HG02588 (cell line): ENCODE data around the gene CDA.

Experiments
- ATAC-seq: cut with Tn5 transposase; IDR thresholded peaks from one replicate; pipeline ENCODE4 v1.9.1; 2021; ENCODE audit warnings: mild to moderate bottlenecking, moderate library complexity; ENCODE audit not compliant: unreplicated experiment

CDA gene

DNA sequence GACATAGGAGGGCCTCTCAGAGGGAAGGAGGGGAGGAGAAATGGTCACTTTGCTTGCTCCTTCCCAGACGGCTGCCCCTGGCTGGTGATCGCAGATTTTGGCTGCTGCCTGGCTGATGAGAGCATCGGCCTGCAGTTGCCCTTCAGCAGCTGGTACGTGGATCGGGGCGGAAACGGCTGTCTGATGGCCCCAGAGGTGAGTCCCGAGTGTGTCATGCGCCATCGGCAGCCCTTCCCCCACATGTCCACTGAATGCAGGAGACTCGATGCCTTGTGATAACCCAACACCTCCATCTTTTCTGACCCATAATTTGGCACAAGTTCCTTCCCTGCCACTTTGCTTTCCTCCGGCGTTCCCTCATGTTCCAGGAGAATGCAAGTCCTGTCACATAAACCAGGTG, 59.5 kb downstream of the CDA start:
- no peak for ATAC-seq

DNA sequence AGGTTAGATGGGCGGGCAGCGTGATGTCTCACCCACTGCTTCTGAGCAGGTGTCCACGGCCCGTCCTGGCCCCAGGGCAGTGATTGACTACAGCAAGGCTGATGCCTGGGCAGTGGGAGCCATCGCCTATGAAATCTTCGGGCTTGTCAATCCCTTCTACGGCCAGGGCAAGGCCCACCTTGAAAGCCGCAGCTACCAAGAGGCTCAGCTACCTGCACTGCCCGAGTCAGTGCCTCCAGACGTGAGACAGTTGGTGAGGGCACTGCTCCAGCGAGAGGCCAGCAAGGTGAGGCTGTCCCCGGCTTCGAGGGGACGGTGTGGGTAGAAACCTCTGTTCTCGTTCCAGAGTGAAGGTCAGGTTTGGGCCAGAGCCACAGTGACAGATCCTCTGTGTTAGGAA, 60.0 kb downstream of the CDA start:
- ATAC-seq: no peak

DNA sequence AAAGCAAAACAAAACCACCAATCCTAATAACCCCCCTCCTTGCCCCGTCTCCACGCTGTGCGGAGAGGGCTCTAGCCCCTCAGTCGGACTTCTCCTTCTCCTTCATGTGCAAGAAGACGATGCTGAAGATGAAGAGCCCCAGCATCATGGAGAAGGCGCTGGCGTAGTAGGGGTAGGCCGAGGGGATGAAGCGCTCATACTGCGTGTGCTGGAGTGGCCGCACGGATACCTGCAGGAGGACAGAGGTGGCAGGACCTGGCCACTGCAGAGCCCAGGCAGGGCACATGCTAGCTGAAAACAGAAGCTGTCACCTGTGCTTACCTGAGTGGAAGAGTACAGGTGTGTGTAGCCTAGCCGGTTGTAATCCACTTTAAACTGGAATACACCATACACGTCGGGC, 63.4 kb downstream of the CDA start:
- ATAC-seq: no peak

- ATAC-seq: no peak
These were observed 65.3 kb downstream of the CDA start for GRCh38 chr1:20654104-20654690.

DNA sequence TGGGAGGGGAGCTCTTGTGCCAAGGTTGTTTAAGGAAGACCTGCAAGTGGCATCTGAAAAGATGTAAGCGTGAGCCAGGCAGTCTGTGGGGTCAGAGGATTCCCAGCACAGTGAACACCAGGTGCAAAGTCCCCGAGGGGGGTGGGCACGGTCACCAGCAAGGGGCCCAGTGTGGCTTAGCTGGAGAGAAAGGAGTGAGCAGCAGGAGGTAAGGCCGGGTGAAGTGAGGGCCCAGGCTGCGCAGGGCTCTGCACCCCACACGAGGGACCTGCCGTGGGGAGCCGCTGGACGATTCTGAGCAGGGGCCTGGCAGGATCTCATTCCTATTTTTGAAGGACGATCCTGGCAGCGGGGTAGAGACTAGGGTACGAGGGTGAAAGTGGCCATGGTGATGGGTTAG, 68.1 kb downstream of the CDA start:
- no peak for ATAC-seq

GRCh38 chr1:20658166-20658915, 69.4 kb downstream of the CDA start:
- no peak for ATAC-seq

DNA sequence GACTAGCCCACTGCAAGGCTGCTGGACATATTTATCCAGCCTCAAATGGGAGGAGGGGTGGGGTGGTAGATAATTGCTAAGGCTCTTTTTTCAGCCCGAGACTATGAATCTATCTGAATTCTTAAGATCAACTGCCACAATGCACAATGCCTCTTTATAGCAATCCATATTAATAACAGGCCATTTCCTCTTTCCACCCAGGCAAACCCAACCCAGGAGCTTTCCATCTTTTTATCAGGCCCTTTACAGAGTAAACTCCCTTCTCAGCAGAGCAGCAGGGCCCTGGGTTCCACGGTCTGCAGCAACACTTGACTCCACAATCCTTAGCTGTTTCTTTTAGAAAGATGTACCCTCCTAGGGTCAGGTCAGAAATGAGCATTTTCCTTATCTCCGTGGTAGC, 71.5 kb downstream of the CDA start:
- ATAC-seq: no peak

GRCh38 chr1:20660847-20661206, 71.9 kb downstream of the CDA start:
- peak; percentile 3 for ATAC-seq

DNA sequence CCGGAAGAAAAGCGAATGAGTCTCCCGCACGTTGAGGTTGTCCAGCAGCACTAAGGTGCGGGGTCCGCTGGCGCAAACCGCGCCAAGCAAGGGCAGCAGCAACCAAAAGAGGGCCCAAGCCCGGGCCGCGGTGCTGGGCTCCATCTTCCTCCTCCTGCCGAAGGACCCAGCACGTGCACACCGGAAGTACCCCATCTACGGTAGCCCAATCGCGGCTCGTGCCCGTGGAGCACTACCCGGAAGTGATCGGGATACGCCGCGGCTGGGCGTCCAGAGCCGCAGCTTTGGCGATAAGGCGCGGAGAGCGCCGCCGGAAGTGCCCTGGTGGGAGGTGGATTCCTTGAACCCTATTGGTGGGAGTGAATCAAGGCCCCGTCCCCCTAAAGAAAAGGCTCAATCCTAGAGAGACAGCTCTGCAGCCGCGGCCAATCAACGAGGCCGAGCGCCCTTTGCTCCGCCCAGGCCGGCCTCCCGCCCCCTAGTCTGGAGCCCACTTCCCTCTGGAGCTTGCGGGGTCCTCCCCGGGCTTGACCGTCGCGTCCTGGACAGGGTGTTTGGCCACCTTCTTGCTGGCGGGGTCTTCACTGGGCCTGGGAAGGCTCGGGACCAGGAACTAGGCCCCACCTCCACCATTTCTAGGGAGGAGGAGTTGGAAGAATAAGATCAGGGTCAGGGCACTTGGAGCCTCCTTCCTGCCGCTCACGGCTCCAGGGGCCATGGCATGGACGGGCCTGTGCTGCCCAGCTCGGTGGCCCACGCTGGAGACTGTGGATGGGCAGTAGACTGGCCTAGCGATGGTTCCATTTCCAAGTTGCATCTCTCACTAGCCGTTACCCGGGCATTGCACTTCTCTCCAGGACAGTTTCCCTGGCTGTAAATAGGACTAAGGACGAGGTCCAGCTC, 72.6 kb downstream of the CDA start, which contains the start of gene DDOST:
Gene DDOST (minus strand): TSS at position 163 of the 903 bp plus-strand sequence. CDS start 19 bp downstream, at position 144.
- ATAC-seq: peak; percentile 96

DNA sequence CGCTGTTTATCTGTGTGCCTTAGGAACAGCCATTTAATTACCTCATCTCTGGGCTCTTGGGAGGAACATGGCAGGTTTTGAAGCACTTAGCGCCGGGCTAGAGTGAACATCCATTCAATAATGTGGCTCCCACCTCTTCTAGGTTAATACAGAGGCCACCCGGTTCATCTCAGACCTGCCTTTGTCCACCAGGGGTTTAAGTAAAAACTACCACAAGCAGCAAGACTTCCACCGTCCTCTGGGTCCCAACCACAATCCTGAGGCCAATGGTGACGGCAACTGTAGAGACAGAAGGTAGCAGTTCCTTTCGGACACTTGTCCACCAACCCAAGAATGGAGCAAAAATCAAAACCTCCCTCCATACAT, 73.2 kb downstream of the CDA start:
- no peak for ATAC-seq

- no peak for ATAC-seq
These were observed 74.5 kb downstream of the CDA start for GRCh38 chr1:20663365-20663764.

DNA sequence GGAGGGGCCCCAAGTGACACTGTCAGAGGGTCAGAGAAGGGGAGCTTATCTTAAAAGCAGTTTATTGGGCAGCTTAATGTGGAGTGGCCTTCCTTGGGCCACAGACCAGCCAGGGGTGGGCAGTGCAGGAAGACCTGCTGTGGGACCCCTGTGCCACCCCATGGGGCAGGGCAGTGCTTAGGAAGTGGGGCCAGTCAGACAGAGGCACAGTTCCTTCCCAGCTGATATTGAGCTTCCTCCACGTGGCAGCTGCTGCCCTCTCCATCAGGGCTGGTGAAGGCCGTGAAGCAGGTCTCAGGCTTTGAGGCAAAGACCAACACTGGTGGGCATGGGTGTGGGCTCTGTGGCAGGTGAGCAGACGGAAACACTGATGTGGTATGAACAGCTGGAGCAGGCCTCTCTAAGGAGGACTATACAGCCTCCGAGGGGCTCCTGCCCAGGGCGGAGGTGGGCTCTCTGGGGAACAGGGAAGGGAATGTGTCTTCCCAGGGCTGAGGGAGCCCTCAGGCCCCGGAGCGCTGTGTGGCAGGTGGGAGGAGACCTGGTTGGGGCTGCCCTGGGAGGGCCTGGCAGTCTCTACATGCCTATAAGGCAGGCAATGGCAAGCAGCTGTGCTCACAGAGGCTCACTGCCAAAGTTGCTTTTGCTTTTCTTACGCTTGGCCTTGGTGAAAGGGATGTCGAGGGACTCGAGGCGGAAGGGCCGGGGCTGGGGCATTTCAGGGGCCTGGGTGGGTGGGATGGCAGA, 75.2 kb downstream of the CDA start:
- ATAC-seq: no peak

DNA sequence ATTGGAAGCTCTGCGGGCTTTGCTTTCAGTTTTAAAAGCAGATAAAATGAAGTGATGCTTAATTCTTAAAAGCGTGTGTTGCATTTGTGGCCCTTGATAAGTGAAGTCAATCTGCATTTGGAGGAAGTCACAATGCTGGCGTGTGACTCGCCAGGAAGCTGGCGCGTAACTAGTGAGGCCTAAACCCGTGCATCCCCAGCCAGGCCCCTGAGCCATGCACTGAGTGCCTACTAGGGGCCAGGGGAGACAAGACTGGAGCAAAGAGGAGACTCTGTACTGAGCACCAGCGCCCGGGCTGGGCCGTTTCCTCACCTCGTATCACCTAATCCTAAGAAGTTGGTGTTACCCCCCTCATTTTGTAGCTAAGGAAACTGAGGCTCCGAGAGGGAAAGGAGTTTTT, 76.8 kb downstream of the CDA start:
- no peak for ATAC-seq

DNA sequence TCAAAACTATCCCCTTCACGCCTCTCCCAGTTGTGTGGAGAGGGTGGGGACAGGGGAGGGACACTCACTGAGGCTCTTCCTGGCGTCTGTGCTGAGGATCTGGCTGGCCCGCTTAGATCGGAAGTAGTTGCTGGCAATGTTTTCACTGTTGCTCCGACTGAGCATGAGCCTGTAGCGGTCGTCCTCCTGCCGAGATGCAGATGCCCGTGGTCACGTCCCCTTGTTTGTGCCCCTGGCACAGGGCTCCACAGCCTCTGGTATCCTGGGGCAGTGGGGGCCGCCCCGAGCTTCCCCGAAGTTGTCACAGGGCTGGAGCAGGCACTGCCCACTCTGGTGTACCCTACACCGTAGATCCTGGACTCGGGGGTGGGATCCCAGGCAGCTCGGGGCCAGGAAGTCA, 77.2 kb downstream of the CDA start:
- ATAC-seq: no peak

DNA sequence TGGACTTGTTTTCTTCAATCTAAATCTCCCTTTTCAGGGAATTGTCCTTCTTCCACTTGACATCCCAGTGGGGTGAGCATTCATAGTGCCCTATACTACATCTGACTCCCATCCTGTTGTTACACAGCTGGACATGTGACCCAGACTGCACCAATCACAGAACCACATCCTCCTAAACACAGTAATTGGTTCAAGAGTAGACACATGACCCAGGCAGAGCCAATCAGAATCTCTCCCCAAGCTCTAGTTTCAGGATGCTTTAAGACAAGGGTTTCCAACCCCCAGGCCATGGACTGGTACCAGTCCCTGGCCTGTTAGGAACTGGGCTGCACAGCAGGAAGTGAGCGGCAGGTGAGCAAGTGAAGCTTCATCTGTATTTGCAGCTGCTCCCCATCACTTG, 77.9 kb downstream of the CDA start:
- no peak for ATAC-seq
